TTC549 (cell line): Measurements from ENCODE around the gene PLBD1.

ENCODE experiments used
- FAIRE-seq: peaks from 2 replicates; lab custom pipeline; 2012; peaks lifted over from hg19 to GRCh38; lab: Jason Lieb, UNC

PLBD1 gene

GRCh38 chr12:14505626-14506596, 61.8 kb downstream of the PLBD1 start:
- FAIRE-seq = no peak

DNA sequence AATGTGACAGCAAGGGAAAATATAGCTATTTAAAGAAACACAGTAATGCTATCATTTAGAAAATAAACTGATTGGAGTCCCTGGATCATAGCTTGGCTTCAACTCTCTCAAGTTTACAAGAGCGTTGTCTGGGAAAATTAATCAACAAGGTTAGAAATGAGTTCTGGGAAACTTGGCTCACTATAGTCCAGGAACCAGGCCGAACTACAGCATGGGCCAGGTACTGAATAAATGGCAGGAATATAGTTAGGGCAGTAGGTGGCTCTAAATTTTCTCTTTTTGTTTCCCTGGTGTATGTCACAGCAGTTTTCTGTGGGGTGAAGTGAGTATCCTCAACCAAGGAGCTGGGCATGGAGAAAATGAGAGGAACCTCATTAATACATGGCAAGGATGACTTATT, 72.4 kb downstream of the PLBD1 start:
- FAIRE-seq = no peak

DNA sequence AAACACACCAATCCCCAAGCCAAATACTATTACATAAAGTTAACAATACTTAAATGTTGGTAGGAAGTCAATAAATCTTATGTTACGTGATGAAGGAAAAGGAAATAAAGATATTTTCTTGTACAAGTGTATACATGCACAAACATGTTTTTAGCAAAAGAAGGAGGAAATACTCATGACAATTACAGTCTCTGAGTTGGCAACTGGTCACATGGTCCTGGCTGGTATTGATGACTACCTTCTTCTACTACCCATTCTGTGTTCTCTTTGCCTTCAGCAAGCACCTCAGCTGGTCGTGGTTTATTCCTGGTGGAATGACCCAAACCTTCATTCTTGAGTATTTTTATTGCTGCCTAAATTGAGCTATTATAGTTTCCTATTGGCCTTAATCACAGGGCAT, 84.8 kb downstream of the PLBD1 start:
- no peak for FAIRE-seq

DNA sequence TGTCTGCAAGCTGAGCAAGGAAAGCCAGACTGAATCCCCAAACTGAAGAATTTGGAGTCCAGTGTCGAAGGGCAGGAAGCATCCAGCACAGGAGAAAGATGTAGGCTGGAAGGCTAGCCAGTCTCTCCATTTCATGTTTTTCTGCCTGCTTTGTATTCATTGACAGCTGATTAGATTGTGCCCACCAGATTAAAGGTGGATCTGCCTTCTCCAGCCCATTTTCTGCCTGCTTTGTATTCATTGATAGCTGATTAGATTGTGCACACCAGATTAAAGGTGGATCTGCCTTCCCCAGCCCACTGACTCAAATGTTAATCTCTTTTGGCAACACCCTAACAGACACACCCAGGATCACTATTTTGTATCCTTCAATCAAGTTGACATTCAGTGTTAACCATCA, 85.3 kb downstream of the PLBD1 start:
- no peak for FAIRE-seq

DNA sequence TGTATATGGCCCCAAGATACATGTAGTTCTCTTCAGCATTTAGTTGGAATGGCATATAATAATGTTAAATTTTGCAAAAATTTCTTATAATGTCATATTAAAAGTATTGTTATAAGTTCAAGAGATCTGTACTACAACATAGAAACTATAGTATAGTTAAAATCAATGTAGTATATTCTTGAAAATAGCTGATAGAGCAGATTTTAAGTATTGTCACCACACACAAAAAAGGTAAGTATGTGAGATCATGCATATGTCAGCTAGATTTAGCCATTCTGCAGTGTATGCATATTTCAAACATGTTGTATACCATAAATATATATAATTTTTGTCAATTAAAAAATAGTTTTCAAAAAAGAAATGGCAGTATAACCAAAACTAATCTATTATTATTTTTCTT, 86.5 kb downstream of the PLBD1 start:
- FAIRE-seq = no peak

DNA sequence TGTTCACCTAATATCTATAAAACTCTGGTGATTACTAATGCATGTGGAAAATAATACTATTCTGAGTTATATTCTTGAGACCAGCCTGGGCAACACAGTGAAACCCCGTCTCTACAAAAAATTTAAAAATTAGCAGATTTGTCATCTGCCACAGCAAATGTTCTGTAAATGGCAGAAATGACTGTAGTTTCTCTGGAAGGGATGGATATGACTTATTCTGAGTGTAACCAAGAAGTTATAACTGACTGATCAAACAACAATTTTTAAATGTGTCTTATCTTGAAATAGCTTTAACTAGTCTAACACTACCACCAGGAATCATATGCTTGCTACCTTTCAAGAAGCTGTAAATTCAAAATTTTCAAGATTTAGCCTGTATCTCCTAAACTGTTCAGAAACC, 88.7 kb downstream of the PLBD1 start:
- no peak for FAIRE-seq

DNA sequence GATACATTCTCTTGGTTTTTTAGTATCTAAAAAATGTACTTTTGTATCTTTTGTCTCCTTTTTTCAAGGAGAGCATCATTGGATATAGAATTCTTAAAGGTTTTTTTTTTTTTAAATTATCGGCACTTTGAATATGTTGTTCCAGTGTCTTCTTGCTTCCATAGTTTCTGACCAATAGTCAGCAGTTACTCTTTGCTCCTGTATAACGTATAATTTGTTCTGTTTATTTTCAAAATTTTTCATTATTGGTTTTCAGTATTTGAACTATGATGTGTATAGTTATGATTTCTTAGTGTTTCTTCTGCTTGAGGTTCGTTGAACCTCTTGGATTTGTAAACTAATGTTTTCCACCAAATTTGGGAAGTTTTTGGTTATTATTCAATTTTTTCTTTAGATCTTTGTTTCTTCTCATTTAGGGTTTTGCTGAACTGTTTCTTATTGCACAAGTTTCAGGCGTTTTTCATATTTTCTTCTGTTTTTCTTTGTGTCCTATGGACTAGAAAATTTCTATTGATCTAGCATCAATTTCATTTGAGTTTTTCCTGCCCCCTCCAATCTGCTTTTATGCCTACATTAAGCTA, 93.9 kb downstream of the PLBD1 start:
- peak; percentile 65 for FAIRE-seq

GRCh38 chr12:14471497-14471896, 96.2 kb downstream of the PLBD1 start:
- no peak for FAIRE-seq

- FAIRE-seq = no peak
These were observed 107.4 kb downstream of the PLBD1 start for GRCh38 chr12:14460212-14460841.

GRCh38 chr12:14454098-14454907, 113.4 kb downstream of the PLBD1 start:
- peak; percentile 13 for FAIRE-seq
